ENCODE measurements around the gene TAOK1.

Gene TAOK1

DNA sequence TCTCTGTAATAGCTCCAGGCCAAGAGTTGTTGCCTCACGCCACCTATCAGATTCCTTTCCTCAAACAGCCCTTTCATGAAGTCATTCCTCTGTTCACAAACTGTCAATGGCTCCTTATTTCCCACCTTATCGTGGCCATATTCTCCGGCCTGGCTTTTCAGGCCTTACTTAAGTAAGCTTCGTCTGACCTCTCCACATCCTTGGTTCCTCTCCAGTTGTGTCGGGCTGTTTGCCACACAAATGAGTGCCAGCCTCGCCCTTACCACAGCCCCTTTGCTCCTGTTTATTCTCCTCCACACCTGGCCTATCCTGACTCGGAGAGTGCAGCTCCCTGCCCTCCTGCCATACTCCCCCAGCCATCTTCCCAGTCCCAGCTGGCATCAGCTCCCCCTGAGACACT lies 180.4 kb downstream of the TAOK1 start:
- DNase-seq (ENCODE audit: low read depth, low spot score) = no peak

DNA sequence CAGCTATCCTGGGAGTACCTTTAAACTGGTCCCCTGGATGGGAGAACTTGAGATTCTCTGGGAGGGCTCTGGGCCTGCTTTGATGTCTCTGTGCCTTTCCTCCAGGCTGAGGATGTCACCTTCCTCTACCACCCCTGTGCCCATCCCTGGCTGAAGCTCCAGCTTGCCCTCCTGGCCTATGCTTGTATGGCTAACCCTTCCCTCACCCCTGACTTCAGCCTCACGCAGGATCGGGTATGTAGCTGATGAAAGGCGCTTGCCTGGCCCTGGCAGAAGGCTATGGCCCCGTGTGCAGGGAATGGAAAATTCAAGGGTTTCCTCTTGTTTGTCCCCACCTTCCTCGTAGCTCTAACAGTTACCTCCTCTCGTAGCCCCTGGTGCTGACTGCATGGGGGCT lies 181.3 kb downstream of the TAOK1 start:
- DNase-seq (ENCODE audit: low read depth, low spot score) = no peak

DNA sequence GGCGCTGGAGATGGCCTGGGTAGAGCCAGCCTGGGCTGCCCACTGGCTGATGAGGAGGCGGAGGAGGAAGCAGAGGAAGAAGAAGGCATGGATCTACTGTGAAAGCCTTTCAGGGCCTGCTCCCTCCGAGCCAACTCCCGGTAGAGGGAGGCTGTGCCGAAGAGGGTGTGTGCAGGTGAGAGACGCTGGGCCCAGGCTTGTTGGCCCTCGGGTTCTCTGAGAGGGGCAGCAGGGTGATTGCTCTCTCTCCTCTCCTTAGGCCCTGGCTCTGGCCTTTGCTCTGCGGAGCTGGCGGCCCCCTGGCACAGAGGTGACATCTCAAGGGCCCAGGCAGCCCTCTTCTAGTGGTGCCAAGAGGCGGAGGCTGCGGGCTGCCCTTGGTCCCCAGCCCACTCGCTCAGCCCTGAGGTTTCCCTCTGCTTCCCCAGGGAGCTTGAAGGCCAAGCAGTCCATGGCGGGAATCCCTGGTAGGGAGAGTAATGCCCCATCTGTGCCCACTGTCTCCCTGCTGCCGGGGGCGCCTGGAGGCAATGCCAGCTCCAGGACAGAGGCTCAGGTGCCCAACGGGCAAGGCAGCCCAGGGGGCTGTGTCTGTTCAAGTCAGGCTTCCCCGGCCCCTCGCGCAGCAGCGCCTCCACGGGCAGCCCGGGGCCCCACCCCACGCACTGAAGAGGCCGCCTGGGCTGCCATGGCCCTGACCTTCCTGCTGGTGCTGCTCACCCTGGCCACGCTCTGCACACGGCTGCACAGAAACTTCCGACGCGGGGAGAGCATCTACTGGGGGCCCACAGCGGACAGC lies 181.9 kb downstream of the TAOK1 start:
- DNase-seq (ENCODE audit: low read depth, low spot score) = no peak

DNA sequence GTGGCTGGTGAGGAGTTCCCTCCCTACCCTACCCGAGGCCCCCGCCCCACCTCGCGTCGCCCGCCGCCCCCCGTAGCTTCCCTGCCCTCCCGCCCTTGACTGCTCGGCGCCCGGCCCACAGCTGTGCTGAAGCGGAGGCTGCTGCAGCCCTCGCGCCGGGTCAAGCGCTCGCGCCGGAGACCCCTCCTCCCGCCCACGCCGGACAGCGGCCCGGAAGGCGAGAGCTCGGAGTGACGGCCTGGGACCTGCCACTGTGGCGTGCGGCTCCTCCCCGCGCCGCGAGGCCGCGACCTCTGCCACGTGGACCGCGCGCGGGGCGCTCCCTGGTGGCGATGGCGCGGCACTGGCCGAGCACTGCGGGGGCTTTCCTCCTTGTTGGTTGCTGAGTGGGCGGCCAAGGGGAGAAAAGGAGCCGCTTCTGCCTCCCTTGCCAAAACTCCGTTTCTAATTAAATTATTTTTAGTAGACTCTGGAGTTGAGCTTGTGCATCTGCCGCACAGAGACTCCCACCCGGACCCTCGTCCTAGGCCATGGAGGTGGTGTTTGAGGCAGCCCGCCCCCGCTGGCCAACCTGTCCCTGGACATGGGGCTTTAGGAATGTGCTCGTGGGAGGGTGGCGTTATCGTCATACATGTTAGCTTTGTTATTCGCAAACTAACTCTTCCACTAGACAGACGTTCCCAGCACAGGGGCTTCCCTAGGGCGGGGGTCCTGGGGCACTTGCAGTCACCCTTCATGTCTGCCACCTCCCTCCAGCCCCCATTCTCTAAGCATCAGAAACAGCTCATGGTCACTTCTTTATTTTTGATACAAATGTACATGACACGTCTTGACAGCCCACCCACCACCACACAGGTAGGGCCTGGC lies 182.8 kb downstream of the TAOK1 start:
- DNase-seq (ENCODE audit: low read depth, low spot score) = no peak

DNA sequence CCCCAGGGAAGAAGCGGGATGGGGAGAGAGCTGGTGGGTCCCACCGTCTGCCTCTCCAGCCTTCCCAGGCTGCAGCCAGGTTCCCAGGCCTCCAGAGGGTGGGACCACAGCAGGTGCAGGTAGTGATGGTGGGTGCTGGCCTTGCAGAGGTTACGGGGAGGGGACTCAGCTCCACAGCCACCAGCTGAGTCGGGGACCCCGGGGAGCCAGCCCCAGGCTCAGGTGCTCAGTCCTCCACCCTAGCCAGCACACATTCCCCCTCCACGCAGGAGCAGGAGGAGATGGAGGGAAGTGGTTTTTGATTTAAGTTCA lies 183.4 kb downstream of the TAOK1 start:
- no peak for DNase-seq (ENCODE audit: low read depth, low spot score)

DNA sequence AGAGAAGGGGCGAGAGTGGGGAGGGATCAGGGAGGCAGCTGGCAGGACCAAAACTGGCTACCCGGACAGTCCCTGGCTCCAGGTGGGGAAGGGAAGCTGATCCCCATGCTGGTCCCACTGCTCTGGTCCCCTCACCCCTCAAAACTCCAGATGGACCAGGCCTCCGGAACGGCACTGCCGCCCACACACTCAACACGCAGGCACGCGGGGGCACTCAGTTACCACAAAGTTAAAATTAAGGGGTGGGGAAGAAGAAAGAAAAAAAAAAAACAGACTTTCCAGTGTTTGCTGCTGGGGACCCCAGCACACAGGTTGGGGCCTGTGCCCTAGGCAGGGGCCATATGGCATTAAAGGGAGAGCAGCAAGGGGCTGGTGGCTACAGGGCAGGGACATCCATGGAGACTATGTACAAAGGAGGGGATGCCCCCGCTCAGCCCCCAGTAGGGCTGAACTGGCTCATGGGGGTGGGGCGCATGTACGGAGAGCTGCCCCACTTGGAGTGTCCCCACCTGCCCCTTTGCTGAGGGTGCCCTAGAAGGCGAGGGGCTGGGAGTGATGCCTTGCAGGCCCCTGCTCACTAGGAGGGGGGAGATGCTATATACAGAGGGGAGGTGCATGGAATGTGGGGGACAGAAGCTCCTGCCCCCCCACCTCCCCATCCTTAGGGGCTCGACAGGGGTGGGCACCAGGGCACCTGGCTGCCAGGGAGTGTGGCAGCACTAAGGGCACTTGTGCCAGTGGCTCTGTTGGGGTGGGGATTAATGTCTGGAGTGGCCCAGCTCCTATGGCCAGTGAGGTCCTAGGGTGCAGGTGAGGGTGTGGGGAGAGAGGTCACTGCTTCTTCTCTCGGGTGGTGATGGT lies 183.9 kb downstream of the TAOK1 start:
- DNase-seq (ENCODE audit: low read depth, low spot score) = no peak

DNA sequence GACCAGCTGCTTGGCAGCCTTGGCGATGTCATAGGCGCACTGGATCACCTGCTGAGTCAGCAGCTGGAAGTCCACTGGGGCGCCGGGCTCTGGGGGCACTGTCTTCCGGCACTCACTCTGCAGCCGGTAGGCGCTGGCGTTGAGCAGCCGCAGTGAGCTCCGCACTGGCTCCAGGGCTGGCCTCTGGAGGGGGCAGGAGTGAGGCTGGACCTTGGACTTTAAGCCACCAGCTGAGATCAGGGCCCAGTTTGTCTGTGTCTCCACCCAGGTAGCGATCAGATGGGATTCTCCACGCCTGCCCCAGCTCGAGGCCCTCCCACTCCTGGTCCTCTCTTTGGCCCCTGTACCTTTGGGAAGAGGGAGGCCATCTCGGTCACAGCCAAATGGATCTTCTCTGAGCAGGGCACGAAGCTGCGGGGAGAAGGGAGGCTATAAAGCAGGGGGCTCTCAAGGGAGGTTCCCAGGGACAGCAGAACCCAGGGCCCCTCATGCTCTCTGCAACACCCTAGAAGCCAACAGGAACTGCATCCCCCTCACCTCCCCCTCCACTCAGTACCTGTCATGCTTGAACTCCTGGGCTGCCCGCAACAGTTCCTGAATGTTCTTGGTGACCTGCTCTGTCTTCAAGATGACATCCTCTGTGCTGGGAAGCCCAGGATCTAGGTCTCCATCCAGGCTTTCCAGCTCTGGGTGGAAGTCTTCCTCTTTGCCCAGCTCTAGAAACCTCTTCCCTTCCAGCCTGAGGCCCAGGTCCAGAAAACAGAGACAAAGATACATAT lies 184.8 kb downstream of the TAOK1 start:
- no peak for DNase-seq (ENCODE audit: low read depth, low spot score)

DNA sequence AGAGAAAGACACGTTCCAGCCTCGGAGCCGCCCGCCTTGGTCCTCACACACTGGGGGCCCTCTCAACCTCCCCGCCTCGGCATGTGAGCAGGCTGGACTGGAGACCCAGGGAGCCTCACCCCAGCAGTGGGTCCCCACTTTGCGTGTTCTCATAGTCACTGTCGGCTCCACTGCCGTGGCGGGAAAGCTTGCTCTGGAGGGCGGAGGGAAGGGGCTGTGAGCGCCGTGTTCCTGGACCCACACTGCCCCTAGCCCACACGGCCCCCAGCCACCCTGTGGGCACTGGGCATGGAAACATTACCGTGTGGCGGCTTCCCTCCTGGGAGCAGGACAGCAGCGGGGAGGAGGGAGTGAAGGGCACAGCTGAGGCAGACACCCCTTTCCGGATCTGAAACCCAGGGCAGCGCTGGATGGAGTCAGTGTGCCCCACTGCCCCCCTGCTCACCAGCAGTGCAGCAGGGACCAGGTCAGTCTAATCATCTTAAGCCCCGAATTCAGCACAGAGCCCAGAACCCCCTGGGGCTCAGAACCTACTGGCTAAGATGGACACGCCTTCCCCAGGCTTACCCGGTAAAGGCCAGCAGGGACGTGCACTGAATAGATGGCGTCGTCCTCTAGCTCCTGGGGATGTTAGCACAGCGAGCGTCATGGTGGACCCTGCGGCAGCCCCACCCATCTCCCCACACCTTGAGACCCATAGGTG lies 185.5 kb downstream of the TAOK1 start:
- DNase-seq (ENCODE audit: low read depth, low spot score) = no peak

DNA sequence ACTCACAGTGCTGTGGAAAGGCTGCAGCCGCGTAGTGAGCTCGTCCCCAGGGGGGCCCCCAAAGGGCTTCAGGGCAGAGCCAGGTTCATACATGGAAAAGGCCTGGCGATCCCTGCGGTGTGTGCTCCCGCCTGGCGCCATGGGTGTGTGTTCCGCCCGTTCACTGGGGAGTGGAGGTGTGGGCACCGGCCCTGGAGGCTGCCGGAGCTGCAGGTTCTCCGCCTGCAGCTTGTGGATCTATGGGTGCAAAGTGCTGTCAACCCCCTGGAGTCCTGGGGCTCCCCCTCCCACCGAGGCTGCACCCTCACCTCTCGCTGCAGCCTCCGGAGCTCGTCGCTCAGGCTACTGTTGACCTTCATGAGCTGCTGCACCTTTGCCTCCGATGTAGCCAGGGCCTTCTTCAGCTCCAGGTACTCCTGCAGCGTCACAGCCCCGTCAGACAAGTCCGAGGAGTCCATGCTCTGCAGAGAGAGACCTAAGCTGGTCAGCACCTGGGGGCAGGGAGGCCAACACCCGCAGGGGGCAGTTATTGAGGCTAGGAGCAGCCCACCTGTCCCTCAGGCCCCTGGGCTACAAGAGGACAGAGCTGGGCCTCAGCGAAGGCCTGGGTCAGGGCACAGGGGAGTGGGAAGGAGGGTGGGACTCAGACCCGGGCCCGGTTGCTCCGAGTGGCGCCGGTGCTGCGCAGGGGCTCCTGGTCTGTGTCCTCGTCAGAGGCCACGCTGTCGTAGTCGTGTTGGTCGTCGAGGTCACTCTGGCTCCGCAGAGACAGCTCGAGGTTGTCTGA lies 186.2 kb downstream of the TAOK1 start:
- no peak for DNase-seq (ENCODE audit: low read depth, low spot score)

DNA sequence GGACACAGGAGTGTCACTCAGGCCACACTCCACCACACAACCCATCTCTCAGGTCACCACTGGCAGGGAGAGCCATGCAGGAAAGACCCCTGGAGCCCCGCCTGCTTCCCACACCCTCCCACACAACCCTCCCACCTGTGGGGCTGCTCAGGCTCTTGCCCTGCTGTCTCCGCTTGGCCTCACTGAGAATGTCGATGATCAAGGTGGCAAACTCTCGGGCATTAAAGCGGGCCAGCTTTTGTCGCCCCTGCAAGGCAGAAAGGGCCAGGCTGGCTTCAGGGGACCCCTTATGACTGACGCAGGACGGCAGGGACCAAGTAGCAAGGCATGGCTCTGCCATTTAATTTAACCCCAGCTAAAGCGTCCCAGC lies 186.8 kb downstream of the TAOK1 start:
- no peak for DNase-seq (ENCODE audit: low read depth, low spot score)

DNA sequence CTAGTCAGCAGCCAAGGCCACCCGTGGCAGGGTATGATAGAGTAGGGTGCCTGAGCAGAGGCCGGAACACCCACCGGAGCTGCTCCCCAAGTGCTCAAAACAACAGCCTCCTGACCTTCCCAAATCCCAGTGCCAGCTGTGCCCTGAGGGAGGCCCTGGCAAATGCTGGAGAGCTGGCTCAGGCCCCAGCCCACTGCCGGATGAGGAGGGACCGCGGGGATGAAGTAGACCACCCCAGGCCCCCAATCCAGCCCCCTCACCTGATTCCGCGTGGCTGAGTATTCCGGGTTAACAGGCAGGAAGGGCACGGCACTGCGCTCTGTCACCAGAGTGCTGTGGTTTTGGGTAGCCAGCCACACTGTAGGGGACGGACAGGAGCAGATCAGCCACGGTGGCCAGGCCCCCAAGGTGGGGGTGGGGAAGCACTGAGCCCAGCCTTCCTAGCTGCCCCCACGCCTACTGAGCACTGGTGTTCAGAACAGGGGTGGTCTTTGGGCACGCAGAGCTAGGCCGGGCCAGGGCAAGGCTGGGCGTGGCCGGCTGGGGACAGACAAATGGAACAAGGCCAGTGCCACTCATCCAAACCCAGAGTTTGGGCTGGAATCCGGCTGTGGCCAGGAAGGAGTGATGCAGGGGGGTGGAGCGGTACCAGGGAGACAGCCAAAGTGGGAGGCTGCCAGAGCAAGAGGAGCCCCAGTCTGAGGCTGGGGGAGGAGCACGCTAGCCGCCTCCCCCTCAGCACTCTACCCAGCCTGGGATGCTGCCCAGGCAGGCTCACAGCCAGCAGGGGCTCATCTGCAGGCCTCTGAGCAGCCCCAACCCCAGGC lies 187.4 kb downstream of the TAOK1 start:
- DNase-seq (ENCODE audit: low read depth, low spot score) = no peak

DNA sequence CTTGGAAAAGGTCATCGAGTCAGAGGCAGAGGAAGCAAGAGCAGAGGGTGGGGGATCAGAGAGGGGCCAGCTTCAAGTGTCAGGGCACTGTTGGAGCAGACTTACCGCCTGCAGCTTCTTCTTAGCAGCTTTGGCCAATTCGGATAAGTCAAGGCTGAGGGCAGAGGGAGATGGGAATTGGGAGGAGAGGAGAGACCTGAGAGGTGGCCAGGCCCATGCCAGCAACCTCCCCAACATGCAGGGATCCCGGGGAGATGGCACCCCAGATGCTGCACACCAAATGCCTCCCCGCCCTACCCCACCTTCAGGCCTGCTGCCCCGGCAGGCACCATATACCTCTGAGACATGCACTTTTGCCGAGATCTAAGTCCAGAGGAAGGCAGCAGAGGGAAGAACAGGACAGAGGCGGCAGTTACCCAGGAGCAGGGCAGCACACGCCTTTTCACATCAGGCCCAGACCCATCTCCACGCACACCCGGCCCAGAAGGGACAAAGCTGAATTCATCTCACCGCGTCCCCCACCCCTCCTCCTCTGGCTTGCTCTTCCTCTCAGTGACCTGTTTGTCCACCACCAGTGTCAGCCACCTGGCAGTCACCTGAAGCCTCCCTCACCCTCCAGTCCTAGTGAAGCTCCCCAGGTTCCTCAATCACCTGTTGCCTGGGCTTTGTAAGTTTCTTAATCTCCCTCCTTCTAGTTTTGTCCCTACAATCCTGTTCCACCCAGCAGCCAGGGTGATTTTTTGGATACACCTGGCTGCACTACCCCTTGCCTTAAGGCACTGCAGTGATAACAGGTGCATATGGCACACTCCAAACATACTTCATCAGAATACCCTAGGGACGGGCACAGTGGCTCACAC lies 188.7 kb downstream of the TAOK1 start:
- DNase-seq (ENCODE audit: low read depth, low spot score) = no peak

DNA sequence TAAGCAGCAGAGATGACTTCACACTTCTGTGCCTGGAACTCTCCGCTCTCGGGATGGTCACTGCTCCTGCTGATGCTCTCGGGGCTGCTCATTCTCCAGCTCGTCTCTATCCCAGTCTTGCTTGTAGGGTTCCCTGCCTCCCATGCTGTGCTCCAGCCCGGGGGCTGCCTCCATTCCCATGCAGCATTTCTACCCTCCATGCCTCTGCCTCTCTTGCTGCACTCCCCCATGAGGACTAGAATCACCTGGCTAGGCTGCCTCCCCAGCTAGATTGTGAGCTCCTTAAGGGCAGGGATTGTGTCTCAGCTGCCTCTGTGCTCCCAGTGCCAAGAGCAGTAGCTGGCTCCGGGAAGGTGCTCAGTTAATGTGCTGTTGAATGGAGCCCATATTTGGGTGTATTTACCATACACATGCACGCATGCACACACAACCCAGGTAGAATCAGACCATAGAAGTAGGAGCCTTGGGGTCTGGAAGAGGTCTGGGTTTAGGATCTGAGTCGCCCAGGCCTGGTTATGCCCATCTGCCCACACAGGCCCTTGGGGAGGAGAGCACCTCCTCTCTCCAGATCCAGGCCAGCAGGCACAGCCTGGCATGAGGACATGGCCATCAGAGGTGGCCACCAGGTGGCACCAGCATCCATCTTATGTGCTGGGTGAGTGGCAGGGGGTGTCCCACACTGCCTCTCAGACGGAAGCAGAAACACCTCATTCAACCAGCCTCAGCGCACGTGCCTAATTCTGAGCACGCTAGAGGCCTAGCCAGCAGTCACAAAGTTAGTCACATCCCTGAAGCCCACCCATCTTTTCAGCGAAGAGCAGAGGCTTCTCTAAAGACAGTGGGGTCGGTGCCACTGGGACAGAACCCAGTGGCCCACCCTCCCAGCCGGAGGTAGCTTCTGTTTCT lies 190.0 kb downstream of the TAOK1 start:
- DNase-seq (ENCODE audit: low read depth, low spot score) = no peak

DNA sequence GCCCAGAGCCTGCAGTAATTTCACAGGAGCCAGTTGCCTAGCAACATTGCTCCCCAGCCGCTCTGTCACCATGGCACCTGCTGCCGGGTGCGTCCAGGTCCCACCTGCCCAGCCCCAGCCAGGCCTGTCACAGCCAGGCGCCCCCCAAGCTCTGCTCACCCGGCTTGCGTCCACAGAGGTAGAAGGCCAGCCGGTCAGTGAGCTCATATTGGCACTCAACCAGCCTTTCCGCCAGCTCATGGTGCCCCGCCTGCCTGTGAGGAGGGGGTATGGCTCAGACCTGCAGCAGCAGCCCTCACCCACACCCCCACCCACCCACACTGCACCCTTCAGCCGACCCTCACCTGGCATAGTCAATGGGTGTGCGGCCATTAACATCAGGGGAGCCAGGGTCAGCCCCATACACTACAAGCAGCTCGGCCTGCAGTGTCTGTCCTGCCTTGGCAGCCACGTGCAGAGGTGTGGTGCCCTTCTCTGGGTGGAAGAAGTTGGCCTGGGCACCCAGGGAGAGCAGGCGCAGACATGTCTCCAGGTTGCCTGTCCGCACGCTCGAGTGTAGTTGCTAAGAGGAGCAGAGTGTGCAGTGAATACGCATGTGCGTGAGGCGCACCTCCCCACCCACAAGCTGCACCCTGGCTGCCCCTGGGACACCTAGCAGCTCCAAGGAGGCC lies 191.6 kb downstream of the TAOK1 start:
- DNase-seq (ENCODE audit: low read depth, low spot score) = no peak

DNA sequence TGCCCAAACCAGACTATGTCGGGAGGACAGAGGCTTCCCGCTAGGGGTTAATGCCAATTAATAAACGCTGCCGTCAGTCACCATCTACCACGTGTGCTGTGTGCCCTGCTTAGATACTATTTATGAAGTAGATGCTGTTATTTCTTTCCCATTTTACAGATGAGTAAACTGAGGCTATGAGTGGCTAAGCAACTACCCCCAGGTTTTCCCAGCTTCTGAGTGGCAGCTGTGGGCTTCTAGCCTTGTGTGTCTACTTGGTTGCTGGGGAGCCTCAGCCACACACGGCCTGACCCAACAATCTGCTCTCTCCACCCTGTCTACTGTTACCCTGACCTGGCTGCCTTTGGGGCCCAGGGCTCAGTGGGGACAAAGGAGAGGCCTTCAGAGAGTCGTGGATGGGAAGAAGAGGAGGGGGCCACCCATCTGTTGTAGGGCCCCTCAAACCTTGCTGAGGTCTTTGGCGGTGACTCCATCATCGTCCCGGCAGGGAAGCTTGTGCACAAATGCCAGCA lies 192.1 kb downstream of the TAOK1 start:
- no peak for DNase-seq (ENCODE audit: low read depth, low spot score)

DNA sequence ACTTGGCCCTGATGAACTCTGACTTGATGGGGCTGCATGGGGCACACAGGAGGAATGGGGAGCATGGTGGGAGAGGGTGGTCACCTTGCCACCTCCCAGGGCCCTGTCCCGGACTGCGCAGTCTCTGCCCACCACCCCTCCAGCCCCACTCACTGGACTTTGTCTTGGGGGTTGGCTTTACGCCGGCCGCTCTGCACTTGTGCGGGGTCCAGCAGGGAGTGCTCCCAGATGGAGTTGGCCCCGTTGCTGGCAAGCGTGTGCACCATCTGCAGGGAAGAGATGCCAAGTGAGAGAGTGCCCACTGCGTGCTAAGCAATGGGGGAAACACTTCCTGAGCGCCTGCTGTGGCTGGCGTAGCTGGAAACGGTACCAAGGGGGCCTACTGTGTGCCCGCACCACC lies 192.6 kb downstream of the TAOK1 start:
- DNase-seq (ENCODE audit: low read depth, low spot score) = no peak
